Ovary (tissue), 3 donors: ENCODE measurements around the gene COL18A1.

Experiments
- EP300 ChIP-seq: sonication (generic); formaldehyde crosslinking; IDR thresholded peaks from one replicate; pipeline ENCODE4 v1.6.1; 2017; ENCODE audit warnings: antibody characterized with exemption
- POLR2A ChIP-seq: fragments of 450-650 bp; IDR thresholded peaks from one replicate; pipeline ENCODE4 v1.6.1; 2017; ENCODE audit warnings: antibody characterized with exemption, mild to moderate bottlenecking, moderate library complexity
- TF ChIP-seq, protein P1 (sequence below), 3 donors: fragments of 450-650 bp in 2 of 3; fragments of 200-600 bp in 1 of 3; IDR thresholded peaks; one replicate each; pipeline versions ENCODE4 v1.5.1 to v1.8.0; 2016 to 2022; ENCODE audit warnings: antibody characterized with exemption in 3 of 3, mild to moderate bottlenecking in 1 of 3
- donor health status: DM: no; HTN: no; CAD: no.

DNA sequence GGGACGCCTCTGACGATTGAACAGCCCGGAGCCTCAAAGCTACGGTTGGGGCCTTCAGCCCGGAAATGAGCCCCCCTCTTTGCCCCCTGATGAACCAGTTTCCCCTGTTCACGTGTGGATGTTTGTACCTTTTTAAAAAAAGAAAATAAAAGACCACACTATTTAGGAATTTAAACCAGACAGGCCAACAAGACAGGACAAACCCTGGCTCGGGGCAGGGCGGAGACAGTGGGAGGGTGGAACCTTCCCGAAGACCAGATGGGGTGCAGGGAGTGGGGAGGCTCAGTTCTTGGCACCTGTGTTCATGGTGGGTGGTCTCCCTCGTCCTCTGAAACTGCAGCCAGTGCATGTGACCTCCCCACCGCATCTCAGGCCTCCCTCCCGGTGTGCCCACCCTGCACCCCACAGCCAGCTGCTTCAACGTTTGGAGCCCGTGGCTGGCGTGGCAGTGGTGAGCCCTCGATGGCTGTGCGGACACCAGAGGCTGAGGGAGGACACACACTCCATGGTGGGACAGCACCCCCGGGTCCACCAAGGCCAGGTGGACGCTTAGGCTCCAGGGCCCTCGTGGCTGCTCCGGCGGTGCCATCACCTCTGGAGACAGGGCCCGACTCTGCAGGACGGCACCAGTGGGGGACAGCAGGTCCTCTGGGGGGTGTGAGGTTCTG, 45.6 kb downstream of the COL18A1 start:
- TF ChIP-seq EP300 (no peak), POLR2A (no peak)
- TF ChIP-seq, protein P1, sequence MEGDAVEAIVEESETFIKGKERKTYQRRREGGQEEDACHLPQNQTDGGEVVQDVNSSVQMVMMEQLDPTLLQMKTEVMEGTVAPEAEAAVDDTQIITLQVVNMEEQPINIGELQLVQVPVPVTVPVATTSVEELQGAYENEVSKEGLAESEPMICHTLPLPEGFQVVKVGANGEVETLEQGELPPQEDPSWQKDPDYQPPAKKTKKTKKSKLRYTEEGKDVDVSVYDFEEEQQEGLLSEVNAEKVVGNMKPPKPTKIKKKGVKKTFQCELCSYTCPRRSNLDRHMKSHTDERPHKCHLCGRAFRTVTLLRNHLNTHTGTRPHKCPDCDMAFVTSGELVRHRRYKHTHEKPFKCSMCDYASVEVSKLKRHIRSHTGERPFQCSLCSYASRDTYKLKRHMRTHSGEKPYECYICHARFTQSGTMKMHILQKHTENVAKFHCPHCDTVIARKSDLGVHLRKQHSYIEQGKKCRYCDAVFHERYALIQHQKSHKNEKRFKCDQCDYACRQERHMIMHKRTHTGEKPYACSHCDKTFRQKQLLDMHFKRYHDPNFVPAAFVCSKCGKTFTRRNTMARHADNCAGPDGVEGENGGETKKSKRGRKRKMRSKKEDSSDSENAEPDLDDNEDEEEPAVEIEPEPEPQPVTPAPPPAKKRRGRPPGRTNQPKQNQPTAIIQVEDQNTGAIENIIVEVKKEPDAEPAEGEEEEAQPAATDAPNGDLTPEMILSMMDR (IDR thresholded peaks at IDR 0.05), result no peak
